HG03095 (cell line): ENCODE measurements around the gene CHD5.
"Not testable (repeated sequence)": the region's sequence is repeated elsewhere in the genome, so short reads cannot be mapped to it uniquely, and the experiment has no call there.

Experiments used
- ATAC-seq: cut with Tn5 transposase; IDR thresholded peaks from one replicate; pipeline ENCODE4 v1.9.1; 2021; ENCODE audit warnings: moderate library complexity; ENCODE audit not compliant: unreplicated experiment

CHD5 gene

DNA sequence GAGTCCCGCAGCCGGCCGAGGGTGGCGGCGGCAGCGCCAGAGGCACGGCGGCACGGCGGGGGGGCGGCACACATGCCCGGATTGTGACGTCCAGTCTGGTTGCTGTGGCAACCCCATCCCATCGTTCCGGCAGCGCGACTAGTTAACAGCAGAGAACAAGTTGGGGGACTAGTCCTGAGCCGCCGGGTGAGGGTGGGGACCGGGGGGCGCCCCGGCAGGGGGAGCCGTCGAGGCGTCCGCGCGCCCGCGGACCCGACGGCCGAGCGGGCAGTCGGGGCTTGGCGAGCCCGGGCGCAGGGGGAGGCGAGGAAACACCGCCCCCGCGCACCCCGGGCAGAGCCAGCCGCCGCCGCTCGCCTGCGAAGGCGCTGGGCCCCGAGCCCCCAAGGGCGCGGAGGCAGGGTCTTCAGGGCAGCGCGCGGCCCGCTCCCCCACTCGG, at the start of gene CHD5:
Gene CHD5, minus strand, starts transcription at position 54 of the 439 bp plus-strand sequence. CDS start 298 bp downstream, outside the sequence.
- ATAC-seq: no peak

DNA sequence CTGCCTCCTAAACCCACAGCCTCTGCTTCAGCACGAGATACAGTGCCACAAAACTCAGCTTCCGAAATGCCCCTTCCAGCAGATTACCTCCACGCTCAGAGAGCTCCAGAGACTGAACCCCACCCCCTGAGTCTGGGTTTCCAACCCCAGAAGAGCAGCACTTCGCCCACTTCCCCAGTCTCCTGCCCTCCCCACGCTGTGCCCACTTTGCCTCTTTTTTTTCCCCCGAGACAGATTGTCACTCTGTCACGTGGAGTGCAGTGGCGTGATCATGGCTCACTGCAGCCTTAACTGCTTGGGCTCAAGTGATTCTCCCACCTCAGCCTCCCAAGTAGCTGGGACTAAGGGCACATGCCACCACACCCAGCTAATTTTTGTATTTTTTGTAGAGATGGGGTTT, 45.5 kb upstream of the CHD5 start:
- ATAC-seq: no peak

DNA sequence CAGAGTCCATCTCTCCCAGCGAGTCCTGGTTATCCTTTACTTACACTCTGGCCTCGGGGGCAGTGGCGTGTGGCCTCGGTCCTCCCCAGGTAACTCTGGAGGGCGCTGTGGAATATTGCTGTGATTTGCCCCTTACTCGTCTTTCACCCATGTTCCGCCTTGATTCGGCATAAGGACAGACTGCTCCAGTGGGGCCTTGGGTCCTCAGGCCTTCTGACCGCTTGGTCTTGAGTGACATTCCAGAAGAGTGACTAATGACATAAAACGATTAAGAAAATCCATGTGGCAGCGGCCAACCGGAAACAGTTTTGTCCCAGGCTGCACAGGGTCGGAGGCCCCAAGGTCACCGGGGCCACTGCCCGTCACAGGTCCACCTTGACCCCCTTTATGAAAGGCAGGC, 44.6 kb upstream of the CHD5 start:
- ATAC-seq: no peak

DNA sequence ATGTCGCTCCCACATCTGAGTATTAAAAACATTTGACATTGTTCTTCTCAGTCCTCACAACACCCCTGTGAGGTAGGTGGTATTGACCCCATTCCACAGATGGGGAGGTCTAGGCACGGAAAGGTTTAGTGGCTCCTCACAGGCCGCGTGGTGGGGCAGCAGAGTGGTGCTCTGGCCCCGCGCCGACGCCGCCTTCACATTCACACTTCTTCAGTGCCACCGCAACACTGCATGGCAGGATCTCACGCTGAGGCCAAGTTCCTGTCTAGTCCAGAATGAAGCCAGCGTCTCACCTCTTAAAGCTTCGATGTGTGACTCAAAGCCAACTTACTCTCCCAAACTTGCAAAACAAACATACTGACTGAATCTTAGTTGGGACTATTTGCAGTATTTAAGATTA, 43.5 kb upstream of the CHD5 start:
- no peak for ATAC-seq

DNA sequence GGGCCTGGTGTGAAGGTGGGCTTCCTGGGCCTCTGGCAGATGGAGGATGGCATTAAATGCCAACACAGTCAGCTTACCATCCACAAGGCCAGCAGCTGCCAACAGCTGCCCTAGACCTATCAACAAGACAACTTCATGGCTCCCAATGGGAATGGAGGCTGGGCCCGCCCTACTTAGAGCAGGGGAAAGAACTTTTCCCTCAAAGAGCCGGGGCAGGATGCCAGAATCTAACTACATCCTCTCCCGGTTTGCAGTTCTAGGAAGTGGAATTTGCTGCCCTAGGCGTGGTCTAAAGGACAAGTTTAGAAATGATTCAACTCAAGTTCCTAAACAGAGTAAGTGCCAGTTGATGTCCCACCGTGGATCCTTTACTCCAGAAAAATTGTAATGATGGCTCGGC, 42.5 kb upstream of the CHD5 start:
- no peak for ATAC-seq

DNA sequence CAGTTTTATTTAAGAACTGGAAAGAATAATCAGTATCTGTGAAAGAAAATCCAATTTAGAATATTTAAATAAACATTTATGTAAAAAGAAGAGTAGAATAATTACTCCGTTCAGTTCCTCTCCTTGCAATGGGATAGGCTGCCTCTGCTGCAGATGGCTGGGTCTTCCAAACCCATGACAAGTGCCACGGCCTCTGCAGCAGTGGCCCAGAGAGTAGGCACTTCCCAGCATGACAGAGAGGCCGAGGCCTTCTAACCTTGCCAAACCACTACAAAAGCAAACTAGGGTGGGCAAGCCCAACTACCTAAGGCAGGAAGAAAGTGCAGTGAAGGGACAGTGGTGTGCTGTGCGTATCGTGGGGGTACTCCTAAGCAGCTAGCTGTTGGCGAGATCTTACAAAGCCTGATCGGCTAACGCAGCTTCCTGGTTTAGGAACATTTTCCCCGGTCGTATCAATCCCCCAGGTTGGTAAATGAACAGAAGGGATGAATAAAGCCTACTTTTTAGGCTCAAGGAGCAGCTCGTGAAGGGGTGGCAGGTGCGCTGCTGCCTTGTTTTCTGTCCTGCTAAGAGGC, 41.2 kb upstream of the CHD5 start:
- no peak for ATAC-seq

DNA sequence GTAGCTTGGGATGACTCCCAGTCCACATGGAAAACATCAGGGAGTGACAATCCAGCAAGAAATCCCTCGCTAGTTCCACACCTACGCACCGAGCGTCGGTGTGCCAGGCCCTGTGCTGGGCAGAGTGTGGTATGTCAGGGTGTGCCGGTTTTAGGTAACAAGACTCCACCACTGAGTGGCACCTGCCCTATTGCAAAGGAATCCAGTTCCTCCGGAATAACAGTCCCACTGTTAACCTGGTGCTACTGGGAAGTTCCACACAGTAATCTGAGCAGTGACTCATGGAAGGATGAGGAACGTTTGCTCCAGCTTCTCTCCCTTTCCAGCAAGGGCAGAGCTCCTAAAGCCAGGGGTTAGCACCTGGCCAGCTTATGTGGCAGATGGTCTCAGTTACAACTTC, 40.1 kb upstream of the CHD5 start:
- no peak for ATAC-seq

DNA sequence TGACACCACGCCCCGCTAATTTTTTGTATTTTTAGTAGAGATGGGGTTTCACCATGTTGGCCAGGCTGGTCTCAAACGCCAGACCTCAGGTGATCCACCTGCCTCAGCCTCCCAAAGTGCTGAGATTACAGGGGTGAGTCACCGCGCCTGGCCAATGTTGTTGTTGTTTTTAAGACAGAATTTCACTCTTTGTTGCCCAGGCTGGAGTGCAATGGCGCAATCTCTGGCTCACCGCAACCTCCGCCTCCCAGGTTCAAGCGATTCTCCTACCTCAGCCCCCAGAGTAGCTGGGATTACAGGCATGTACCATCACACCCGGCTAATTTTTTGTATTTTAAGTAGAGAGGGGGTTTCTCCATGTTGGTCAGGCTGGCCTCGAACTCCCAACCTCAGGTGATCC, 39.5 kb upstream of the CHD5 start:
- ATAC-seq: not testable (repeated sequence)

DNA sequence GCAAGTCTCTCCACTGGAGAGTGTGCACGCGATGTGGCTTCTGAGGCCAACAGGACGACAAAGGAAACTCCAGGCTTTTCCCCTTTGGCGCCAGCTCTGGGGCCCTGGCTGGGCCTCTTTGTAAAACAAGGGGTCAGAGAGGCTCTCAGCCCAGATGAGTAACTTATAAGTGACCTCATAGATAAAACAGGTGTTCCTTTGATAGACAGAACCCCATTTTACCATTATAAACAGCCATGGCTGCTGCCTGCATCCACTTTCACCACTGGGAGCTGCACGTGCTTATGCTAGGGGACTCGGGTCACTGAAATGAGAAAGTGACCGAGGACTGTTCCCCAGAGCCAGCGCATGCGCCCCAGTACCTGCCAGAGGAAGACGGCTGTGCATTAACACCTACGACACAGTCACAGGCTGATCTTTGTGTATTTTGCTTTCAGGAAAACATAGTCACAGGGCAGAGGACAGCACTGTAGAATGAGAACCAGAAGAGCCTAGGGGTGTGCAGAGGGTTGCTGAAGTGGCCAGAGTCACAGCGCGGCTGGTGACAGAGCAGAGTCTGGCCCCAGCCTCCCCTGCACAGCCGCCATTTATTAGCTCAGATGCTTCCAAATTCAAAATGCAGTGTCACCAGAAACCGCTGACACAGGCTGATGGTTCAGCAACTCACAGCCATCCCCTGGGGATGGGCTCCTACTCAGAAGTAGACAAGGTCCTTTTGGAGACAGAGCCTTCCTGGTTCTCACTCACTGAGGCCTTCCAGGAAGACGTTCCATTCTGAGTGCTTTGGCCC, 38.4 kb upstream of the CHD5 start:
- no peak for ATAC-seq

DNA sequence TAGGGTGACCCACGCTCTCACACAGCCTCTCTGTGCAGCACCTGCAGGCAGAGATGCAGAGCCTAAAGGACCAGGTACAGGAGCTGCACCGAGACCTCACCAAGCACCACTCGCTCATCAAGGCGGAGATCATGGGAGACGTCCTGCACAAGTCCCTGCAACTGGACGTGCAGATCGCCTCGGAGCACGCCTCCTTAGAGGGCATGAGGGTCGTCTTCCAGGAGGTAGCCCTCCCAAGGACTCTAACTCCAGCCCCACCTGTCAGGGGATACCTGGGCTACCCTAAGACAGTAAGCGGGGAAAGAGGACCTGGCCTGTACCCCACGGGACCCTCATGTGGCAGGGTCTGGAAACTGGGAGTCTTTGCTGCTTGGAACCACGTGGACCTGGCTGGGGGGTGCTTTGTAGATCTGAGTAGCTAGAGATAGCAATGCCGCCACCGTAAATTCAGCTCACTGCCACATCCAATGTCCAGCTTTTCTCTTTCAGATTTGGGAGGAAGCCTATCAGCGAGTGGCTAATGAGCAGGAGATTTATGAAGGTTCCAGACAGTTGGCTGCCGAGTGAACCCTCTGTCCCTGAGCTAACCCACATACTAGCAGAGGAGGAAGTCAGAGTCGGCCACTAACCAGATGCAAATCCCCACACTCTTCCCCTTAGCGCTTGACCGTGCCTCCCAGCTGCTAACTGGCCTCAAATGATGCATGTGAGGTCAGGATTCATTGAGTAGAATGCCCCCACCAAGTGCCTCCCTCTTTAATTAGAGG, 32.3 kb upstream of the CHD5 start:
- ATAC-seq: no peak

DNA sequence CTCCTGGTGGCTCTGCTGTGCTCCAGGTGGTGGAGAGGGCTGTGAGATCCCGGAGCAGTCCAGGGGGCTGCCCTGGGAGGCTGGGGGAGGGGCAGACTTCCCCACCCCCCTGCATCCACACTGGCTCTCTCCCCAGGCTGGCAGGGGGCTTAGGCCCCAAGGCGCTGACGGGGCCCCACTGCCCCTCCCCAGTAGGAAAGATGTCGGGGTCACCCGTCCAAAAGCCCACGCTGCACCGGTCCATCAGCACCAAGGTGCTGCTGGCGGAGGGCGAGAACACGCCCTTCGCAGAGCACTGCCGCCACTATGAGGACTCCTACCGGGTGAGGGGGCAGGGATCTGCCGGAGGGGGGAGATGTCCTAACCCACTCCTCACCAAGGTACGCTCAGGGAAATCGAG, 31.6 kb upstream of the CHD5 start:
- no peak for ATAC-seq

DNA sequence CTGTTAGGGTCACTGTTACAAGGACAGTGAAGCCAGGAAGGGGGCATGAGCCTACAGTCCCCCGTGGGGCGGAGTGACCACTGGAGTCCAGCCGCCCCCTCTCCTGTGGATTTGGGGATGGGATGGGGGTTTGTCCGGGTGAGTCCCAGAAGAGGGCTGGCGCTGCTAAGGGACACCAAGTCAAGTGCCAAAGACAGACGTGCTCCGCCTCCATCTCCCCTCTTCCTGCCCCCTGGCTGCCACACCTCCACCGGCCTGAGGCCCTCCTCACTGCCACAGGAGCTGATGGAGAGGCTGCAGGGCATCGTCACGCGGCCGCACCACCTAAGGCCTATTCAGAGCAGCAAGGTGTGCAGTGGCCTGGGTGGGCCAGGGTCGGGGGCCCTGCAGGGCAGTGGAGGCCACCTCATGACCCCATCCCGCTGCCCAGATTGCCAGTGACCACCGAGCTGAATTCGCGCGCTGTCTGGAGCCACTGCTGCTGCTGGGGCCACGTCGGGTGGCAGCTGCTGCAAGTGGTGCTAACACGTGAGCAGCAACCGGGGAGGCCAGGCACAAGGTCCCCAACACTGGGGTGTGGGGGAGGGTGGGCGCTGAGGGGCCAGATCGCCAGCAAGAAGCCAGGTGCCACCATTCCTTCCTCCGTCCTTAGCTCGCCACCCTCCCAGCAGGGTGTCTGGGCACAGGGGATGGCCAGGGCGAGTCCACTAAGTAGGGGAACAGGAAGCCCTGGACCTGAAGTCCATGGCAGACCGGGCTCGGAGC, 30.7 kb upstream of the CHD5 start:
- no peak for ATAC-seq

DNA sequence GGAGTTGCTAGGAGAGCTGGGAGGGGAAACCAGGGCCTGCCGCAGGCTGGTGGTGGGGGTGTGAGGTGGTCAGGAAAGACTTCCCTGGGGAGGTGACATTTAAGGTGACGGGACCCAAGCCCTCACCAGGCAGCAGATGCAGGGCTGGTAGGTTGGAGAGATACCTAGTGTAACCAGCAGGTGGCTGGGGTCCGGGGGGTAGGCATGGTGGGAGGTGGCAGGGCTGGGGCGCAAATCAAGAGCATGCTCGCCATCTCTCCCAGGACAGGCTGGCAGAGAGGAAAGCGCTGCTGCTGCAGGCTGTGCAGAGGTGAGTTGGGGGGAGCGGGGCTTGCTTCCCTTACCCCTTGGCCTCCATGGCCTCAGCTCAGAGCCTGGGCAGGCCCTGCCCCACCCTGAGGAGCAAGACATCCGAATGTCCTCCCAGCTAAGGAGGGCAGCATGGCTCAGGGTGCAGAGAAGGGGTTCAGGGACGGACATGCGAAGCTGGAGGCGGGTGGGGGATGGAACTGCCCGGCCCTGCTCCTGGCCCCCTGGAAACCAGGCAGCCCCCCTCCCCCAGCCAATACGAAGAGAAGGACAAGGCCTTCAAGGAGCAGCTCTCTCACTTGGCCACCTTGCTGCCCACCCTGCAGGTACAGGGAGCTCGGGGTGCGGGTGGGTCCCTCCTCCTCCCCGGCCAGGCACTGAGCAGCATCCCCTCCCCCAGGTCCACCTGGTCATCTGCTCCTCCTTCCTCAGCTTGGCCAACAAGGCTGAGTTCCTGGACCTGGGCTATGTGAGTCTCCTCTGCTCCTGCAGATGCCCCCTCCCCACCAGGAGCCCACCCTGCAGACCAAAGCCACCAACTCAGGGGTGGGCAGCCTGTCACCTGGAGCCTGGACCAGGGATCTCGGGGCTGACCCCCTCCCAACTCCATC, 29.8 kb upstream of the CHD5 start:
- ATAC-seq: no peak

DNA sequence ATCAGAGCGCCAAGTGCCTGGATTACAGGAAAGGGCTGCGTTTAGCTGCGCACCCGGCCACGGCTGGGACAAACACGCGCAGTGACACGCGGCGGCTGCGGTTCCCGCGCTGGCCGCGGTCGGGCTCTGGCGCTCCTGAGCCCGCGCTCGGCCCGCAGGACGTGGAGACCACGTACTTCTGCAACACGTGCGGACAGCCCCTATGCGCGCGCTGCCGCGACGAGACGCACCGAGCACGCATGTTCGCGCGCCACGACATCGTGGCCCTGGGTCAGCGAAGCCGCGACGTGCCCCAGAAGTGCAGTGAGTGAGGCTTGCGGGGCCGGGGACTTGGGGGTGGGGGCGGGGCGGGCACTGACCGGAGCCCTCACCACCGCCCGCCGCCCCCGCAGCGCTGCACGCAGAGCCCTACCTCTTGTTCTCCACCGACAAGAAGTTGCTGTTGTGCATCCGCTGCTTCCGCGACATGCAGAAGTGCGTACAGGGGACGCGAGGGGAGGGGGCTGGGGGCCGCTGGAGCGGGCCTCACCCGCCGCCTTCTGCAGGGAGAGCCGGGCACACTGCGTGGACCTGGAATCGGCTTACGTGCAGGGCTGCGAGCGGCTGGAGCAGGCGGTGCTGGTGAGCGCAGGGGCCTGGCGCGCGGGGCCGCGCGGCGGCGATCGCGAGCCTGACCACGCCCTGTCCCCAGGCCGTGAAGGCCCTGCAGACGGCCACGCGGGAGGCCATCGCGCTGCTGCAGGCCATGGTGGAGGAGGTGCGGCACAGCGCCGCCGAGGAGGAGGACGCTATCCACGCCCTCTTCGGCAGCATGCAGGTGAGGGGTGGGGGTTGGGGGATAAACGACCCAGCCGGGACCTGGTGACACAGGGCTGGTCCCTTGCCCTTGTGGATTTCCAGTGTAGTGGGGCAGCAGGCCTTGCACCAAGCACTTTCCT, 28.9 kb upstream of the CHD5 start:
- no peak for ATAC-seq

DNA sequence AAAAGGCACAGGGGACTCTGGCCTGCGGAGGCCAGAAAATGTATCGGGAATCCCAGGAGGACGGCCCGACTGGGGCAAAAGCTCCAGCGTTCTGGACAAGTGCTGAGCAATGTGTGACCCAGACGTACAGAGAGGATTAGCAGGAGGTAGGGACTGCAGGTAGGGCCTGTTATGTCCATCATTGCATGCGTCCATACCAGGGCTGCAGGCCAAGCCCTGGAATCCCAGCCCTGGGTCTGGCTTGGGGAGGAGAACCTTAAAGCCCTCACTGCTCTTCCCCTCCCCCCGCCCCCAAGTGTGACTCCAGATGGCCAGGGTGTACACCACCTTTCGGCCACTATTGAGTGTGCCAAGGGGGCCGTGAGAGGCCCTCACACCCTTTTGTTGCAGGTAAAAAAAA, 27.8 kb upstream of the CHD5 start:
- ATAC-seq: no peak

DNA sequence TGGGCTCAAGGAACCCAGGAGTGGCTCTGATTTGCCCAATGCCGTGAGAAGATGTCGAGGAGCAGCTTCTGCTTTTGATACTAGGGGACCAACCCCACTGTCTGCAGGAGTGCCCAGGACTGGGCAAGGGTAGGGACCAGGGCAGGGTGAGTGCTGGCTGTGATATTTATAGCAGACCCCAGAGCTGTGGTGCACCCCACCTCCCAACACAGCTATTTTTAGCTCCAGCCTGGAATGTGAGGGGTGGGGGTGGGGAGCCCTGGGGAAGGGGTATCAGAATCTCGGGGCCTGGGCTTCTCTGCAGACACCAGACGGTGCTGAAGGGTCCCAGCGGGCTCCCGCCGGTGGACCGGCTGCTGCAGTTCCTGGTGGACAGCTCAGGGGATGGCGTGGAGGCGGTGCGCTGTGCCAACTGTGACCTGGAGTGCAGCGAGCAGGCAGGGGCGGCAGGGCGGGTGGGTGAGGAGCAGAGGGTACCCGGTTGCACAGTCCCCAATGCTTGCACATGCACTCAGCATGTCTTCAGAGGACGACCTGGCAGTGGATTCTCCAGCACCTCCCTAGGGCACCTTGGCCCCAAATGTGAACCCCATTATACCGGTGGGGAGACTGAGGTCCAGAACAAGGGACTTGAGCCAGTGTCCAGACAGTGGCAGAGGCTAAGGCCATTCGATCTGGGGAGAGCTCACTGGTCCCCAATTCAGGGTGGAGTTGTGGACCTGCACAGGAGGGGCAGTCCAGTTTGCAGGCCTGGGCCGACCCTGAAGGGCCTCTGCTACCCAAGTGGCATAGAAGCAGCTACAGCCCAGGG, 27.2 kb upstream of the CHD5 start:
- no peak for ATAC-seq

DNA sequence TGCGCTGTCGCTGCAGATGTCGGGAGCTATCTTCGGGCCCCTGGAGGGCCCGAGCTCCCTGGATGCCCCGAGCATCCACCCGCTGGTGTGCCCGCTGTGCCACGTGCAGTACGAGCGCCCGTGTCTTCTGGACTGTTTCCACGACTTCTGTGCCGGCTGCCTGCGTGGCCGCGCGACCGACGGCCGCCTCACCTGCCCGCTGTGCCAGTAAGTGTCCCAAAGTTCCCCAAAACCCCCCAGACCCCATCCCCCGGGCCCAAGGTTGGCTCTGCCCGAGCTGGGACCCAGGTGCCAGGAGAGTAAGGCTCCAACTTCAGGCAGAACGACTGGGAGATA, 26.4 kb upstream of the CHD5 start:
- ATAC-seq: no peak

DNA sequence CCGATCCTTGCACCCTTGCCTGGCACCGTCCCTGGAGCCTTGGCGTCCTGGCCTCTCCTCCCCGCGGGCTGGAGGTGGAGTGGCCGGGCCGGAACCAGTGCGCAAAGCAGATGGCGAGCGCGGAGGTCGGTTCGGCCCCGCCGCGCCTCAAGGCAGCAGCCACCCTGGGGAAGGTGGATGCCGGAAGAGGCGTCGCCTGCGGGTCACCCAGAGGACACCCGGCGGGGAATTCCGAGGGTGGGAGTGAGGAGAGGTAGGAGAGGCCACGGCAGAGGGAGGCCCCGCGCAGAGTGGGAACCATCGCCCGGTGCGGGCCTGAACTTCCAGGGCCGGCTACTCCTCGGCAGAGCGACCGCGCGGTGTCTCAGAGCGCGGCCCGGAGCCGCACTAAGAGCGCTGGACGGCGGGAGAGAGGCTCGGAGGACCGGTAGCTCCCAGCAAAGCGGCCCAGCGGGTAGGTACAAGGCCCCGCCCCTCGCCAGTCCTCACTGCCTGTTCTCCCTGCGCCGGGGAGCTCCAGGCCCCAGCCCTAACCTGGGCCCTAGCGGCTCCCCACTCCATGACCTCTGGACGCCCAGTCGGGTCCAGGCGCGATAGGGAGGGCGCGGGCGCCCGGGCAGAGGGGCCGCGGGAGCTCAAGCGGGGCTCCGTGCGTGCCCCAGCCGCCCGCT, 25.9 kb upstream of the CHD5 start, which contains the start of gene RNF207:
Gene RNF207, plus strand, starts transcription at position 271 of the 671 bp plus-strand sequence. CDS start 417 bp downstream, outside the sequence.
- ATAC-seq: peak; percentile 44
